ENCODE measurements around the gene GID8.

GID8 gene

DNA sequence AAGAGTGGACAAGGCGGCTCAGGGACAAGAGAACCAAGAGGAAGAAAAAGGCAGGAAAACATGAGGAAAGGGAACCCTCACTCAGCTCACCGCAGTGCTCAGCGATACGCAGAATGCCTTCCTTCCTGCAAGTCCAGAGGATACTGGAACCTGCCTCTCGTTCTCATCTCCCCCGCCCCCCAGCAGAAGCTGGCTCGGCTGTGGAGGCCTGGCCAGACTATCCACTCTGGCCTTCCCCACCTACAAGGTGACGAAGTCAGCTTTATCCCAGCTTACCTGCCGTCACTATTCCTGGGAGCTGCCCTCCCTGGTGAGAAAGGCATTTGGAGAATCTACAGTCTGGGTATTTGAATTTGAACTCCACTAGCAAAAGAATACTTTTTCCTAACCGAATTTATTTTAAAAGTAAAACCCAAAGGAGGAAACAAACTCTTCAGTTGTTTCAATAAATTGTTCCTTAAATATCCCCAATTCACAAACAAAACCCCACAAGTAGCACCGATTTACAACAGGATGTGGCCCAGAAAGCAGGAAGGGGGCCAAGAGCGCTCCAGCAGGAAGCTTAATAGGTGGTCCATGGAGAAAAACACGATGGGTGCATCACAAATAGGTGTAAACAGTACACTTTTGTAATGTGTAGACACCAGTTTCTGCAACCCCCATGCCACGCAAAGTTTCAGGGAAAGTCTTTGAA, 9.6 kb upstream of the GID8 start:
- TF ChIP-seq, protein P1, sequence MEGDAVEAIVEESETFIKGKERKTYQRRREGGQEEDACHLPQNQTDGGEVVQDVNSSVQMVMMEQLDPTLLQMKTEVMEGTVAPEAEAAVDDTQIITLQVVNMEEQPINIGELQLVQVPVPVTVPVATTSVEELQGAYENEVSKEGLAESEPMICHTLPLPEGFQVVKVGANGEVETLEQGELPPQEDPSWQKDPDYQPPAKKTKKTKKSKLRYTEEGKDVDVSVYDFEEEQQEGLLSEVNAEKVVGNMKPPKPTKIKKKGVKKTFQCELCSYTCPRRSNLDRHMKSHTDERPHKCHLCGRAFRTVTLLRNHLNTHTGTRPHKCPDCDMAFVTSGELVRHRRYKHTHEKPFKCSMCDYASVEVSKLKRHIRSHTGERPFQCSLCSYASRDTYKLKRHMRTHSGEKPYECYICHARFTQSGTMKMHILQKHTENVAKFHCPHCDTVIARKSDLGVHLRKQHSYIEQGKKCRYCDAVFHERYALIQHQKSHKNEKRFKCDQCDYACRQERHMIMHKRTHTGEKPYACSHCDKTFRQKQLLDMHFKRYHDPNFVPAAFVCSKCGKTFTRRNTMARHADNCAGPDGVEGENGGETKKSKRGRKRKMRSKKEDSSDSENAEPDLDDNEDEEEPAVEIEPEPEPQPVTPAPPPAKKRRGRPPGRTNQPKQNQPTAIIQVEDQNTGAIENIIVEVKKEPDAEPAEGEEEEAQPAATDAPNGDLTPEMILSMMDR (IDR thresholded peaks at IDR 0.05; ENCODE audit: insufficient read depth, low read length, poor library complexity, severe bottlenecking), result no peak
- Histone ChIP-seq H3K36me3 (ENCODE audit: control insufficient read depth, insufficient read depth, low read length) (no peaks in the 10 kb centered on the region; the same call in 1 of the 2 replicates), H3K4me3 (replicated peaks; ENCODE audit: low read depth, low read length) (peak overlapping the region; percentile 57), H3K27me3 (replicated peaks; ENCODE audit: control insufficient read depth, insufficient read depth, low read length) (no peaks in the 10 kb centered on the region)
- DNase-seq (ENCODE audit: extremely low read depth, insufficient read length), result no peak

DNA sequence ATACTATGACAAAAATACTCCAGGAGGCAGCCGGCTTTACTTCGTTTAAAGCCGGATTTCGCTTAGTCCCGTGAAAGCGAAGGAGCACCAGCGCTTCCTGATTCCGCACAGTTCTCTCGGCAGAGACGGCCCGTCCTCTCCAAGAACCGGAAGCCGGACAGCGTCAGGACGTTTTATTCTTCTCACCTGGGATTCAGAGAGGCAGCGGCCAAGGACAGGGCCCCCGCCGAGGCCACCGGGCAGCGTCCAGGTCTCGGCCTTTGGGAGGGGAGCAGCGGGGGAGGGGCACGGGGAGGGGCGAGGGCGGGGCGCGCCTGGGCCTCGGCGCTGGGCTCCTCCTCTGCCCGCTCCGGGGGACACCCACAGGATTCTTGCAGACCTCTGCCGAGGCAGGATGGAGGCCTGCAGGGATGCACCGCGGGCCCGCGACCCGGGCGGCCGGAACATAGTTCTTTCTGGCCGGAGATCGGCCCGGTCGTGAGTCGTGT, 8.9 kb upstream of the GID8 start:
- Histone ChIP-seq H3K36me3 (ENCODE audit: control insufficient read depth, insufficient read depth, low read length) (peaks cover 6% of the 10 kb centered on the region), H3K4me3 (replicated peaks; ENCODE audit: low read depth, low read length) (peak overlapping the region; percentile 57), H3K27me3 (replicated peaks; ENCODE audit: control insufficient read depth, insufficient read depth, low read length) (no peaks in the 10 kb centered on the region)
- TF ChIP-seq, protein P1 (IDR thresholded peaks at IDR 0.05; ENCODE audit: insufficient read depth, low read length, poor library complexity, severe bottlenecking), result no peak
- DNase-seq (ENCODE audit: extremely low read depth, insufficient read length), result peak; percentile 62

DNA sequence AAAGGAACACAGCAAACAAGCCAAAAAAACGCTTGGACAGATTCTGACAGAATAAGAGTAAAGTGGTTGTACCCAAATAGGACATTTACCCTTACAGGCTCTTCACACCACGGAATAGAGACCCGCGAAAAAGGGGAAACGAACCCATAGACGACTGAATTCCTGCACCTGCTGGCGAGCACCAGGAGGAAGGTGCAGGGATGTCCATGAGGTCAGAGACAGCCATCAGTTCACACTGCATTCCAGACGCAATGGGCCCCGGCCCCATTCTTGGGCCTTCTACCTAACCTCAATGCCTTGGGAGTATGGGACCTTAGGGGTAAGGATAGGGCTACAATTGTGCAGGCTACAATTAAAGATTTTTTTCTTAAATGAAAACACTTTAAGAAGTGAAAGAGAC, 6.5 kb upstream of the GID8 start:
- Histone ChIP-seq H3K36me3 (ENCODE audit: control insufficient read depth, insufficient read depth, low read length) (peaks cover 13% of the 10 kb centered on the region), H3K4me3 (replicated peaks; ENCODE audit: low read depth, low read length) (no peak overlapping the region), H3K27me3 (replicated peaks; ENCODE audit: control insufficient read depth, insufficient read depth, low read length) (no peaks in the 10 kb centered on the region)
- DNase-seq (ENCODE audit: extremely low read depth, insufficient read length), result no peak
- TF ChIP-seq, protein P1 (IDR thresholded peaks at IDR 0.05; ENCODE audit: insufficient read depth, low read length, poor library complexity, severe bottlenecking), result no peak

DNA sequence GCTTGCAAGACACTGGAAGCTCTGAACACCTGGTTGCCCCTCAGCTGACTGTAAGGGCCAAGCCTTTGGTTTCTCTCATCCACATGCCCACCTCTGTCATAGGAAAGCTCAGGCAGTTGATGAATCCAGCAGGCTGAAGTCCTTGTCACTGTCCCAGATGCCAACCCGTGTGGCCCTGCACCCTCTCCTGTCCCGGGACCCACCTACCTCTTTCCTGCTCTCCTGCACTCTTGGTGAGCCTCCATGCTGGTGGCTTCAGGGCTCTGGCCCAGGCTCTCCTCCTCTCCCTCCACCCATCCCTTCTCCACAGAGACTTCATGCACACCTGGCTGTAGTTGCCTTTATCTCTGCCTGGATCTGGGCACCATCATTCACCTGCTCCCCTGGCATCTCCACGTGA, 4.0 kb upstream of the GID8 start:
- Histone ChIP-seq H3K4me3 (replicated peaks; ENCODE audit: low read depth, low read length) (no peak overlapping the region), H3K27me3 (replicated peaks; ENCODE audit: control insufficient read depth, insufficient read depth, low read length) (no peaks in the 10 kb centered on the region), H3K36me3 (ENCODE audit: control insufficient read depth, insufficient read depth, low read length) (peaks cover 13% of the 10 kb centered on the region)
- TF ChIP-seq, protein P1 (IDR thresholded peaks at IDR 0.05; ENCODE audit: insufficient read depth, low read length, poor library complexity, severe bottlenecking), result no peak
- DNase-seq (ENCODE audit: extremely low read depth, insufficient read length), result no peak

DNA sequence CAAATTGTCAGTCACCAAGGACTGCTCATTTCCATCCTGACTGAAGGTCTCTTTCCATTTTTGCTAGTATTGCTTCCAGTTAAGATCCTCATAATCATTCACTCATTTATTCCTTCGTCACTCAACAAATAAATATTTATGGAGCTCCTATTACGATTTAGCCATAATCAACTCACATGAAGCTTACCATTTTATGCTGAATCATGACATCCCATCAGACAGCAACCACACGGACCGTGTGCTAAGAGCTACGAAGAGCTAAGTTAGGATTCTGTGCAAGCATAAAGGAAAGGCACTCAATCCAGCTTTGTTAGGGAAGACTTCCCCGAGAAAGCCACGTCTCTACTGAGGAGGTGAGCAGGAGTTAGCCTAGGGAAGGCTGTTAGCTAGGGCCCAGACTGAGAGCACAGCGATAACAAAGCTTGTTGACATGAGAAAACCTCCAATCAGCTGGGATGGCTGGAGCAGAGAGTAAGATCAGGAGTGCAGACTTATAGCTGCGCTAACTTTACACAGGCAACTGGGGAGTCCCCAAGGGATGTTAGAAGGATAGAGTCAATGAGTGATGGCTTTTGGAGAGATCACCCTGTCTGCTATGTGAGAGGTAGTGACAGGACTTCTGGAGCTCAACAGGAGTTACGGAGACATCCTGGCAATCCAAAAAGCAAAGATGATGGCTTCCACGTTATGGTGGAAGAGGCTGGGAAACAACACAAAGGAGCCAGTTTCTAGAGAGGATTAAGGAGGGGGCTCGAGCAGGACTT, 2.6 kb upstream of the GID8 start:
- peaks cover 13% of the 10 kb centered on the region for H3K36me3 ChIP-seq (ENCODE audit: control insufficient read depth, insufficient read depth, low read length)
- no peak overlapping the region for H3K4me3 ChIP-seq (replicated peaks; ENCODE audit: low read depth, low read length)
- TF ChIP-seq, protein P1 (IDR thresholded peaks at IDR 0.05; ENCODE audit: insufficient read depth, low read length, poor library complexity, severe bottlenecking), result no peak

More for the DNA sequence above, 2.6 kb upstream of the GID8 start:
- H3K27me3 ChIP-seq (replicated peaks; ENCODE audit: control insufficient read depth, insufficient read depth, low read length), result no peaks in the 10 kb centered on the region
- no peak for DNase-seq (ENCODE audit: extremely low read depth, insufficient read length)
